ENCODE results near the gene TOMM5.
A peak's percentile ranks its signal among the peaks of the same experiment; 100 is the strongest.

Gene TOMM5

GRCh38 chr9:37562826-37563225 lies 29.6 kb downstream of the TOMM5 start:
- no peak for DNase-seq (ENCODE audit: low spot score)

GRCh38 chr9:37561682-37562081 lies 30.7 kb downstream of the TOMM5 start:
- no peak for DNase-seq (ENCODE audit: low spot score)

- DNase-seq (ENCODE audit: low spot score) = no peak
These were observed 32.4 kb downstream of the TOMM5 start for GRCh38 chr9:37559855-37560592.

DNA sequence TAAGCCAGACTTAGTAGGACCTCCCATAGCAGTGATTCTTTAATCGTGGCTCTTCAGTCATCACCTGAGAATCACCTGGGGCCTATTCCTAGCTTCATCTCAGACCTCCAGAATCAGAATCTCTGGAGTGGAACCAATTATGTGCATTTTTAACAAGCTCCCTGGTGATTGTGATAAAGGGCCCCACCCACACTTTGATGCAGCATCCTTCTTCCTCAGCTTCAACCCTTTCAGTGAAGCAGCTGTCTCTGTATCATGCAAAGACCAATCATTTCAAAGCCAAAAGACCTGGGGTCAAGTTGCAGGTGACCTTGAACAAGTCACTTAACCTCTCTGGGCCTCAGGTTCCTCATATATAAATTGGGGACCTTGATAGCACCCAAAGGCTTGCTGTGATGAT lies 33.3 kb downstream of the TOMM5 start:
- no peak for DNase-seq (ENCODE audit: low spot score)

GRCh38 chr9:37555786-37556185 lies 36.6 kb downstream of the TOMM5 start:
- DNase-seq (ENCODE audit: low spot score) = peak; percentile 20

DNA sequence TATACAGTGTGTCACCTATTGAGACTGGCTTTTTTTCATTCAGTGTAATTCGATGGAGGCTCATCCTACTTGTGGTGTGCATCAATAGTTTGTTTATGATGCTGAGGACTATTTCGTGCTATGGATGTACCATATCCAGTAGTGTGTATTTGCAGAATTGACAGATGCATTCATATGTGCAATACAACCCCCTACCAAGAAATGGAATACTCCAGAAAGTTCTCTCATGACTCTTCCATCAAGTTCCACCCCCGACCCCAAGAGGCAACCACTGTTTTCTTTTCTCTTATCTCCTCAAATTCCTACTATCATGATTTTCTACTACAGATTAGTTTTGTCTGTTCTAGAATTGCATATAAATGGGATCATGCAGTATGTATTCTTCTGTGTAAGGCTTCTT lies 38.1 kb downstream of the TOMM5 start:
- no peak for DNase-seq (ENCODE audit: low spot score)

DNA sequence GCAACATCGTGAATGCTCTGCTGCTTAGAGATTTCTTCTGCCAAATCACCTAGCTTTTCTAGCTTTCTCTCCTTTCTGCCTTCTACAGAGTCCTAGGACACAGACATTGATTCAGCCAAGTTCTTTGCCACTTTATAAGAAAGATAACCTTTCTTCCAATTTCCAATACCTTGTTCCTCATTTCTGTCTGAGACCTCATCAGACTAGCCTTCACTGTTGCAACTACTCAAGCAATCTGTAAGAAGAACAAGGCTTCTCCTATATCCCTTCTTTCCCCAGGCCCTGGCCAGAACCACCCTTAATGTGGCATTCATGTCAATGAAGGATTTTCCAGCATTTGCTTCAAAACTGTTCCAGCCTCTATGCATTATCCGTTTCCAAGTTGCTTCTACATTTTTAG lies 40.5 kb downstream of the TOMM5 start:
- DNase-seq (ENCODE audit: low spot score) = no peak

GRCh38 chr9:37551468-37551867 lies 40.9 kb downstream of the TOMM5 start:
- DNase-seq (ENCODE audit: low spot score) = no peak

GRCh38 chr9:37550781-37551180 lies 41.6 kb downstream of the TOMM5 start:
- DNase-seq (ENCODE audit: low spot score) = no peak

GRCh38 chr9:37549527-37549926 lies 42.9 kb downstream of the TOMM5 start:
- DNase-seq (ENCODE audit: low spot score) = no peak

GRCh38 chr9:37547328-37547878 lies 45.0 kb downstream of the TOMM5 start:
- no peak for DNase-seq (ENCODE audit: low spot score)

- no peak for DNase-seq (ENCODE audit: low spot score)
These were observed 48.9 kb downstream of the TOMM5 start for GRCh38 chr9:37543468-37543867.

GRCh38 chr9:37542895-37543294 lies 49.5 kb downstream of the TOMM5 start:
- no peak for DNase-seq (ENCODE audit: low spot score)

DNA sequence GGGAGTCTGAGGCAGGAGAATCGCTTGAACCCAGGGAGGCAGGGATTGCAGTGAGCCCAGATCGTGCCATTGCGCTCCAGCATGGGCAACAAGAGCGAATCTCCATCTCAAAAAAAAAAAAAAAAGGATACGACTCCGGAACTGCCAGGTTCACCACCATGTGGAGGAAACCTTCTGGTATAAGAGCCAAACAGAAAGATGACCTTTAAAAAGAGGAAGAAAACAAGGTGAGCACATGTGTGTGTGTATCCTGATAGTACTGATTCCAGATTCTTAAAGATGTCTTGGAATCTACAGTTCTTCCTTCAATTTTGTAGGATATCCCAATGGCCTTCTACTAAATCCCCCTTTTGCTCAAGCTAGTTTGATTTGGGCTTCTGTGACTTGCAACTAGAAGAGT lies 49.9 kb downstream of the TOMM5 start:
- no peak for DNase-seq (ENCODE audit: low spot score)

- no peak for DNase-seq (ENCODE audit: low spot score)
These were observed 50.9 kb downstream of the TOMM5 start for GRCh38 chr9:37541465-37541864.

- DNase-seq (ENCODE audit: low spot score) = no peak
These were observed 51.8 kb downstream of the TOMM5 start for GRCh38 chr9:37540634-37541033.

DNA sequence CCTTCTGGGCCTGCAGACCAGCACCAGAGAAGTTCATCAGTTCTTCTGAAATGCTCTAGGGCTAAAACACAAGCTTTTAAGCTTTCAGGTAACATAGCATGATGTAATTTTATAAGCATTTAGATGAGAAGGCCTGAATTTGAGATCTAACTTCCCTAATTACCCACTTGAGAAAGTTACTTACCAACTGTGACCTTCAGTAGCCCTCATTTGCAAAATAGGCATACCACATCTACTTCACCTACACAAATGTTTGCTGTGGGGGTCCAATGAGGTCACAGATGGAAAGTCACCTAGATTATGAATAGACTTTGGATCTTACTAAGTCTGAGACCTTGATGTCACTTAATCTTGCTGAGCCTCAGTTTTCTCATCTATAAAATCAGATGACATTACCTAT lies 52.8 kb downstream of the TOMM5 start:
- DNase-seq (ENCODE audit: low spot score) = no peak
